Erythroblast (primary cell): ENCODE data around the gene CERKL.

Source experiments
- GATA1 ChIP-seq: IDR thresholded peaks from 2 replicates; pipeline ENCODE4 v1.6.1; 2011; ENCODE audit warnings: low read depth, mild to moderate bottlenecking, control low read depth, low read length, moderate library complexity
- POLR2A ChIP-seq: IDR thresholded peaks from 2 replicates; pipeline ENCODE4 v1.6.1; 2011; ENCODE audit warnings: mild to moderate bottlenecking, low read length

GRCh38 chr2:181589779-181590178 lies 67.1 kb downstream of the CERKL start:
- TF ChIP-seq POLR2A (no peak), GATA1 (no peak)
